Karpas-422 (cell line): Measurements from ENCODE around the gene TSTD1. TPM values are rescaled to one million over a fixed set of nuclear protein-coding genes. Genes with fewer than 3 reads are reported as not detected.

Experiments used
- DNase-seq: peaks from one replicate; pipeline ENCODE4 v3.0.0-alpha.2; 2015
- H2AFZ ChIP-seq: fragments of 200-600 bp; sonication (generic); 2 replicates; pipeline ENCODE4 v1.6.1; 2014; ENCODE audit warnings: antibody characterized with exemption, low read length, mixed read lengths
- H3K27ac ChIP-seq: fragments of 200-600 bp; sonication (generic); 2 replicates; pipeline ENCODE4 v1.5.1; 2014; ENCODE audit warnings: mild to moderate bottlenecking, low read length, moderate library complexity
- H3K27me3 ChIP-seq: fragments of 200-600 bp; sonication (generic); 2 replicates; pipeline ENCODE4 v1.6.1; 2014; ENCODE audit warnings: low read length, mixed read lengths
- H3K36me3 ChIP-seq: fragments of 200-600 bp; sonication (generic); 2 replicates; pipeline ENCODE4 v1.6.1; 2014; ENCODE audit warnings: low read length, mixed read lengths; ENCODE audit not compliant: insufficient read depth
- H3K4me1 ChIP-seq: fragments of 200-600 bp; sonication (generic); 2 replicates; pipeline ENCODE4 v1.6.1; 2014; ENCODE audit warnings: mild to moderate bottlenecking, low read length, mixed read lengths
- H3K4me2 ChIP-seq: fragments of 200-600 bp; sonication (generic); 2 replicates; pipeline ENCODE4 v1.6.1; 2014; ENCODE audit warnings: low read length, low read depth, mild to moderate bottlenecking; ENCODE audit not compliant: poor library complexity, severe bottlenecking
- H3K4me3 ChIP-seq: fragments of 200-600 bp; sonication (generic); 2 replicates; pipeline ENCODE4 v1.5.1; 2014; ENCODE audit warnings: mild to moderate bottlenecking, antibody characterized with exemption, low read length, mixed read lengths
- H3K79me2 ChIP-seq: fragments of 200-600 bp; sonication (generic); 2 replicates; pipeline ENCODE4 v1.6.1; 2014; ENCODE audit warnings: mild to moderate bottlenecking, low read length, mixed read lengths
- H3K9ac ChIP-seq: fragments of 200-600 bp; sonication (generic); 2 replicates; pipeline ENCODE4 v1.6.0; 2014; ENCODE audit warnings: low read length
- H3K9me2 ChIP-seq: fragments of 200-600 bp; sonication (generic), shearing (Covaris generic); replicated peaks from 2 replicates; pipeline ENCODE4 v1.6.0; 2014; ENCODE audit warnings: mild to moderate bottlenecking, low read length, moderate library complexity; ENCODE audit not compliant: insufficient read depth
- H3K9me3 ChIP-seq: fragments of 300-700, 200-600 bp; sonication (generic); 2 replicates; pipeline ENCODE4 v1.6.1; 2014; ENCODE audit warnings: low read length, mixed read lengths
- H4K20me1 ChIP-seq: fragments of 200-600 bp; sonication (generic); 2 replicates; pipeline ENCODE4 v1.6.1; 2014; ENCODE audit warnings: mild to moderate bottlenecking, antibody characterized with exemption, low read length, low read depth; ENCODE audit not compliant: insufficient read depth
- total RNA-seq: library from RNA; depleted of rRNA; stranded (reverse); fragments of >200 nt; shearing (Covaris generic); gene quantifications from 2 replicates; pipeline ENCODE4 v1.2.3, GENCODE V29; 2014; ENCODE audit warnings: low replicate concordance

TSTD1 gene
- total RNA-seq, 1 experiment from 2014 or later, result 16.0 TPM

DNA sequence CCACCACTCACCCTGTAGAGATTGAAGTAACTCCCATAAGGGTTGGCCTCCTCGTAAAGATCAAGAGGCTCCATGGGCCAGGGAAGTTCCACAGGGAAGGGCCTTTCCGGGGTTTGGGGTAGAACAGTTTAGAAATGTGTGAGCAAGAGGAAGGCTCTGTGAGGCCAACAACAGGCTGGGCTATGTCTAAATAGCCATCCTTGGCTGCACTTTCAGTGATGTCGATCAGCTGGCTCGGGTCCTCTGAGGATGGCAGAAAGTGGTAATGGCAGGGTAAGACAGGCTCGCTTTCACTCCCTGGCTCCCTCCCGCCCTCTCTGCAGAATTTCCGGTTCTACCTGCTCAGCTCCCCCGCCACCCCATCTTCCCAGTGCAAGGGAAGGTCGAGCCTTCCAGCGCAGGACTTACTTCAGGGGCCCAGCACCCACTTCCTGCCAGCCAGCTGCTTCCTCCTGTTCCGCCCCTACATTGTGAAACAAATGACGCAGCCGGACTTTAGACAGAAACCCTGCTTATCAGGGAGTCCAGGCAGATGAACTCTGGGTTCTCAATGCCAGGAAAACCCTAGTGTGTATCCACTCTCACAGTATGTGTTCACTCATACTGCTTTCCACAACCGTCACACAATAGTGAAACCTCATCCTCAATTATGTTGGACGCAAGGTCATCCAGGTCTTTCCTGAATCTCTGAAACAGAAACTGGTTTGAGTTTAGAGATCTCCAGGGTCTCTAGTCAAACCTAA is 25.1 kb downstream of the TSTD1 start:
- Histone ChIP-seq H2AFZ (peak overlapping the region; percentile 95), H3K79me2 (no peaks in the 10 kb centered on the region), H3K9ac (peak overlapping the region; percentile 50)

DNA sequence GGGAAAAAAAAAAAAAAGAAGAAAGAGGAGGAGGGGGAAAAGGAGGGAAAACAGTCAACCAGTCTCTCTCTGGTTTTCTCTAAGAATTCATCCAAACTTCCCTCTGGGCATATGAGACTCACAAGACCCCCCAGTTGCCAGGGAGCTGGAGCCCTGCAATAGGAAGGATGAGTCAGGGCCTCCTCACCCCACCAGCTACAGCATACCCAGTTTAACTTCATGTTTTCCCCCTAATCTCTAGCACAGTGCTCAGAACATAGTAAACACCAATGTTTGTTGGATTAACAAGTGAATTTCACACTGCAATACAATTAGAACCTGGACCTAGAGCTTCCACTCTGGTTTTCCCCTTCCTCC is 25.7 kb downstream of the TSTD1 start:
- H3K27me3 ChIP-seq, result no peaks in the 10 kb centered on the region
- peak overlapping the region; percentile 39; the same call in 1 of the 2 replicates for H3K4me3 ChIP-seq
- peak overlapping the region; percentile 51 for H3K4me2 ChIP-seq
- H3K27ac ChIP-seq, result no peak overlapping the region
- no peak for DNase-seq
- peaks cover 15% of the 10 kb centered on the region for H3K4me1 ChIP-seq
- H3K9me3 ChIP-seq, result no peaks in the 10 kb centered on the region
- peak overlapping the region; percentile 50 for H3K9ac ChIP-seq
- H3K36me3 ChIP-seq, result no peaks in the 10 kb centered on the region
- no peaks in the 10 kb centered on the region for H3K9me2 ChIP-seq
- no peaks in the 10 kb centered on the region for H4K20me1 ChIP-seq
- H3K79me2 ChIP-seq, result no peaks in the 10 kb centered on the region
- H2AFZ ChIP-seq, result peak overlapping the region; percentile 95; the same call in 1 of the 2 replicates

More for the DNA sequence above, 25.1 kb downstream of the TSTD1 start:
- no peaks in the 10 kb centered on the region for H3K9me3 ChIP-seq
- peaks cover 21% of the 10 kb centered on the region for H3K4me1 ChIP-seq
- peak overlapping the region; percentile 39; the same call in 1 of the 2 replicates for H3K4me3 ChIP-seq
- no peaks in the 10 kb centered on the region for H3K27me3 ChIP-seq
- H3K4me2 ChIP-seq, result peak overlapping the region; percentile 51
- no peaks in the 10 kb centered on the region for H4K20me1 ChIP-seq
- H3K36me3 ChIP-seq, result no peaks in the 10 kb centered on the region
- DNase-seq, result peak; percentile 74
- H3K27ac ChIP-seq, result no peak overlapping the region
- H3K9me2 ChIP-seq, result no peaks in the 10 kb centered on the region

DNA sequence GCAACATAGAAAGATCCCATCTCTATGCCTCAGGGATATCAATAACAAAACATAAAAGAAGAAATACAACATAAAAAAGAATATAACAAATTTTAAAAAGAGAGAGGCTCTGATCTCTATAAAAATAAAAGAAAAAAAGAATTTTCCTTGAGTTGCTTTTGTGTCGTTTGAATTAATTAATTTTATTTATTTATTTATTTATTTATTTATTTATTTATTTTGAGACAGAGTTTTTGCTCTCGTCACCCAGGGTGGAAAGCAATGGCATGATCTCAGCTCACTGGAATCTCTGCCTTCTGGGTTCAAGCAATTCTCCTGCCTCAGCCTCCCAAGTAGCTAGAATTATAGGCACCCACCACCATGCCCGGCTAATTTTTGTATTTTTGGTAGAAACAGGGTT is 26.3 kb downstream of the TSTD1 start:
- H3K27ac ChIP-seq, result no peak overlapping the region
- H3K9me3 ChIP-seq, result no peaks in the 10 kb centered on the region
- H3K27me3 ChIP-seq, result no peaks in the 10 kb centered on the region
- DNase-seq, result no peak
- no peak overlapping the region for H3K4me3 ChIP-seq
- H3K9me2 ChIP-seq, result no peaks in the 10 kb centered on the region
- H3K4me2 ChIP-seq, result no peak overlapping the region
- H4K20me1 ChIP-seq, result no peaks in the 10 kb centered on the region
- no peaks in the 10 kb centered on the region for H3K36me3 ChIP-seq
- H3K9ac ChIP-seq, result no peak overlapping the region
- H2AFZ ChIP-seq, result no peak overlapping the region
- H3K79me2 ChIP-seq, result no peaks in the 10 kb centered on the region
- peaks cover 15% of the 10 kb centered on the region for H3K4me1 ChIP-seq

DNA sequence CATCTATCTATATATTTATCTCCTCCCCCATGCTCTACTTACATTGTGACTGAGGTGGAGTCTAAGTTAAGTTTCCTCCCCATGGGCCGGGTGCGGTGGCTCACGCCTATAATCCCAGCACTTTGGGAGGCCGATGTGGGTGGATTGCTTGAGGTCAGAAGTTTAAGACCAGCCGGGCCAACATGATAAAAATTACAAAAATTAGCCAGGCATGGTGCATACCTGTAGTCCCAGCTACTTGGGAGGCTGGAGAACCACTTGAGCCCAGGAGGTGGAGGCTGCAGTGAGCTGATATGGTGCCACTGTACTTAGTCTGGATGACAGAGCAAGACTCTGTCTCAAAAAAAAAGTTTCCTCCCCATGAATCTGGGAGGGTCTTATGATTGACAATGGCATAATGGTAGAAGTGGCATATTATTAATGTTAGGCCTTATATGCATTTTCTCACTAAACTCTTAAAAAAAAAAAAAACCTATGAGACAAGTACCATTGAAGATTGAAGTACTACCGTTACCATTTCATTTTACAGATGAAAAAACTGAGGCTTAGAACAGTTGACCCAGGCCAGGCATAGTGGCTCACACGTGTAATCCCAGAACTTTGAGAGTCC is 29.1 kb downstream of the TSTD1 start:
- no peak for DNase-seq
- Histone ChIP-seq H3K27me3 (no peaks in the 10 kb centered on the region), H3K4me1 (peaks cover 13% of the 10 kb centered on the region), H3K27ac (no peak overlapping the region), H3K9ac (no peak overlapping the region), H3K79me2 (no peaks in the 10 kb centered on the region), H3K4me2 (no peak overlapping the region), H4K20me1 (no peaks in the 10 kb centered on the region), H3K9me3 (no peaks in the 10 kb centered on the region), H3K9me2 (no peaks in the 10 kb centered on the region), H2AFZ (no peak overlapping the region), H3K36me3 (no peaks in the 10 kb centered on the region), H3K4me3 (no peak overlapping the region)

DNA sequence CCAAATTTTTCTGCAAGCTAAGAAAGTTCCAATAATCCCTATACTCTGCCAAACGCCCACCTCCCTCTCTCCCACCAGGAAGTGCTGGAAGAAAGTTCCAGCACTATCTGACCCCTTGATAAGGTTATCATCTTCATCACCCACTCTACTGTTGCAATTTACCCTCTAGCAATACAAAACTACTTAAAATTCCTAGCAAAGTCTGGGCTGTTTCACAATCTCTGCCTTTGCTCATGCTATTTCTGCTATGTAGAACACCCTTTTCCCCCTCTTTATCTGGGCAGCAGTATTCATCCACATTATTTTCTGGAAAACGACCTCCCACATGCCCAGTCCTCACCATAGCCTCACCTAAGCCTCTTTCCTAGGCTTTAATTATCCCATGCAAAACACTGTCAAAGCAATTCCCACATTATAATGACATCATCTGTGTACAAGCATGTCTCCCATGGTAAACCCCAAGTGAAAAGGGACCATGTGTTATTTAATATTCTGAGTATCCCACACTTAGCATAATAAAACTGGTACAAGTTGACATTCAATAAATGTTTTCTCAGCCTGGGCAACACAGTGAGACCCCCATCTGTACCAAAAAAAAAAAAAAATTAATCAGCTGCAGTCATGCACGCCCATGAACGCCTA is 29.8 kb downstream of the TSTD1 start:
- DNase-seq, result no peak
- peaks cover 12% of the 10 kb centered on the region for H3K4me1 ChIP-seq
- no peaks in the 10 kb centered on the region for H3K27me3 ChIP-seq
- no peak overlapping the region for H3K27ac ChIP-seq
- no peak overlapping the region for H3K9ac ChIP-seq
- H3K9me3 ChIP-seq, result no peaks in the 10 kb centered on the region
- no peak overlapping the region for H2AFZ ChIP-seq
- H3K4me2 ChIP-seq, result no peak overlapping the region
- no peaks in the 10 kb centered on the region for H3K36me3 ChIP-seq
- H3K9me2 ChIP-seq, result no peaks in the 10 kb centered on the region
- H3K79me2 ChIP-seq, result no peaks in the 10 kb centered on the region
- no peak overlapping the region for H3K4me3 ChIP-seq
- H4K20me1 ChIP-seq, result no peaks in the 10 kb centered on the region

DNA sequence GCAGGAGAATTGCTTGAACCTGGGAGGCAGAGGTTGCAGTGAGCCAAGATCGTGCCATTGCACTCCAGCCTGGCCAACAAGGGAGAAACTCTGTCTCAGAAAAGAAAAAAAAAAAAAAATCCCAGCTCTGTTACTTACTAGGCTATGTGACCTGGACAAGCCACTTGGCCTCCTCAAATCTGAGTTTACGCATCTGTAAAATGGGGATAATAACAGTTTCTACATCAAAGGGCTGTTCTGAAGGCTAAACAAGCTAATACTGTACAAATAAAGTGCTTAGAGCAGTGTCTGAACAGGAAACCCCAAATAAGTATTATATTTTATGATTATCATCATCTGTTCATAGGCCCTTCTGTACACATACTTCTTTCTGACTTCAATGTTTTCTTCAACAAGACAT is 31.4 kb downstream of the TSTD1 start:
- Histone ChIP-seq H3K9ac (no peak overlapping the region), H3K9me2 (no peaks in the 10 kb centered on the region), H3K4me1 (no peaks in the 10 kb centered on the region), H2AFZ (no peak overlapping the region), H3K27ac (no peak overlapping the region), H4K20me1 (no peaks in the 10 kb centered on the region), H3K79me2 (no peaks in the 10 kb centered on the region), H3K4me3 (no peak overlapping the region), H3K9me3 (no peaks in the 10 kb centered on the region), H3K4me2 (no peak overlapping the region), H3K27me3 (no peaks in the 10 kb centered on the region), H3K36me3 (no peaks in the 10 kb centered on the region)
- DNase-seq, result no peak

DNA sequence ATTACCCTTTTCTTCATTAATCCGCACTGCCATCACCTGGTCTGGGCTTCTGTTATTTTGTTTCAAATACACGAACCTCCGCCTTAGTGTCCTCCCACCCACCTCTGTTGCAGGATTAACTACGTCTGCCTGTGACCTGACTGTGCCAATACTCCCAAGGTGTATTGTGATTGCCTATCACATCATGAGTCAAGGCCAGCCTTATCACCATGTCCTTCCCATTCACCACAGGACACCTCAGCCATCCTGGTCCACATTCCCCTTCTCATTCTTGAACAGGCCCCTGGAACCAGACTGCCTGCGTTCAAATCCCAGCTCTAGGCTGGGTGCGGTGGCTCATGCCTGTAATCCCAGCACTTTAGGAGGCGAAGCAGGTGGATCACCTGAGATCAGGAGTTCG is 32.2 kb downstream of the TSTD1 start:
- Histone ChIP-seq H3K79me2 (no peaks in the 10 kb centered on the region), H2AFZ (no peak overlapping the region)

DNA sequence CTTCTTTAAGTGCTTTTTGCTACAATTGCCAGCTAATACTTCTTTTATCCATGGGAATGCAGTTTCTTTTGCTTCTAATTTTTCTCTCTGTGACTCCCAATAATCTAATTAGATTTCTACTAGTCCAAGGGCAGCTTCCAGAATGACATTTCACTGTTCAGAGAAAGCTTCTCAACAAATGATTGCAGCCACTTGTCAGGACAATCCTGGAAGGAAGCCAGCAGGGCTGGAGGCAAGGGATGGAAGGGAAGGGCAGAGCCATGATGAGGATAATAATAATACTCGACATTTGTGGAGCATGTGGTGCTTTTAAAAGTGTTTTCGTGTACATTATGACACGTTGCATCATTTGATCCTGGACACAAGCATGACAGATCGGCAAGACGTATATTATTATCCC is 37.2 kb downstream of the TSTD1 start:
- H3K9ac ChIP-seq, result no peak overlapping the region
- no peak overlapping the region for H2AFZ ChIP-seq
- H3K4me1 ChIP-seq, result no peaks in the 10 kb centered on the region
- H4K20me1 ChIP-seq, result no peaks in the 10 kb centered on the region
- no peak overlapping the region for H3K4me3 ChIP-seq
- no peaks in the 10 kb centered on the region for H3K9me3 ChIP-seq
- H3K4me2 ChIP-seq, result no peak overlapping the region
- no peak for DNase-seq
- no peaks in the 10 kb centered on the region for H3K27me3 ChIP-seq
- no peaks in the 10 kb centered on the region for H3K79me2 ChIP-seq
- H3K9me2 ChIP-seq, result no peaks in the 10 kb centered on the region
- no peak overlapping the region for H3K27ac ChIP-seq
- no peaks in the 10 kb centered on the region for H3K36me3 ChIP-seq

More for the DNA sequence above, 32.2 kb downstream of the TSTD1 start:
- Histone ChIP-seq H4K20me1 (no peaks in the 10 kb centered on the region), H3K27ac (no peak overlapping the region), H3K27me3 (no peaks in the 10 kb centered on the region), H3K36me3 (no peaks in the 10 kb centered on the region), H3K4me3 (no peak overlapping the region), H3K4me2 (no peak overlapping the region), H3K9me2 (no peaks in the 10 kb centered on the region), H3K4me1 (no peaks in the 10 kb centered on the region), H3K9me3 (no peaks in the 10 kb centered on the region), H3K9ac (no peak overlapping the region)
- no peak for DNase-seq
